ENCODE results near the gene DNAJC8. TPM values are rescaled to one million over a fixed set of nuclear protein-coding genes. Genes with fewer than 3 reads are reported as not detected.

DNAJC8 gene
- total and polyA plus RNA-seq, 12 donors, result 39.7 to 74.0 (median 58.0) TPM

GRCh38 chr1:28259252-28259933 lies 26.6 kb upstream of the DNAJC8 start, which contains the start of gene SESN2:
TSS of gene SESN2 (plus strand) at chr1:28259518. CDS start at chr1:28259848, 330 bp downstream.
- DNase-seq (peak; percentile 99), ATAC-seq (peak; percentile 96 to 99 (median 98))
- 0 to 1% methylated on average over 70 to 76 of the region's 76 CpGs for WGBS, 2 donors
- peak within 1 kb of the TSS; percentile 87 to 100 (median 98) for H3K4me3 ChIP-seq
- TF ChIP-seq, protein P1, sequence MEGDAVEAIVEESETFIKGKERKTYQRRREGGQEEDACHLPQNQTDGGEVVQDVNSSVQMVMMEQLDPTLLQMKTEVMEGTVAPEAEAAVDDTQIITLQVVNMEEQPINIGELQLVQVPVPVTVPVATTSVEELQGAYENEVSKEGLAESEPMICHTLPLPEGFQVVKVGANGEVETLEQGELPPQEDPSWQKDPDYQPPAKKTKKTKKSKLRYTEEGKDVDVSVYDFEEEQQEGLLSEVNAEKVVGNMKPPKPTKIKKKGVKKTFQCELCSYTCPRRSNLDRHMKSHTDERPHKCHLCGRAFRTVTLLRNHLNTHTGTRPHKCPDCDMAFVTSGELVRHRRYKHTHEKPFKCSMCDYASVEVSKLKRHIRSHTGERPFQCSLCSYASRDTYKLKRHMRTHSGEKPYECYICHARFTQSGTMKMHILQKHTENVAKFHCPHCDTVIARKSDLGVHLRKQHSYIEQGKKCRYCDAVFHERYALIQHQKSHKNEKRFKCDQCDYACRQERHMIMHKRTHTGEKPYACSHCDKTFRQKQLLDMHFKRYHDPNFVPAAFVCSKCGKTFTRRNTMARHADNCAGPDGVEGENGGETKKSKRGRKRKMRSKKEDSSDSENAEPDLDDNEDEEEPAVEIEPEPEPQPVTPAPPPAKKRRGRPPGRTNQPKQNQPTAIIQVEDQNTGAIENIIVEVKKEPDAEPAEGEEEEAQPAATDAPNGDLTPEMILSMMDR (IDR thresholded peaks at IDR 0.05), result peak in 1 of 9 donors; percentile 11
- peaks cover 0 to 45% (median 18%) of the 10 kb centered on the region in 9 donors for H3K4me1 ChIP-seq
- no peaks in the 10 kb centered on the region for H3K27me3 ChIP-seq
- H3K9me3 ChIP-seq, result no peaks in the 10 kb centered on the region
- H3K27ac ChIP-seq, result peak within 1 kb of the TSS; percentile 47 to 94 (median 86)
- intact Hi-C loops (cut with DNase I), result loop anchor here in 2 of 10 donors (1.0 to 5.0 kb wide), 2 partner anchors 68 to 110 kb away; partner anchors contain the start of genes MED18 (in 1 of the 2) and PHACTR4 (in 1 of the 2)
- H3K36me3 ChIP-seq, result no peaks in the 10 kb centered on the region

GRCh38 chr1:28258628-28259251 lies 25.9 kb upstream of the DNAJC8 start:
- intact Hi-C loops (cut with DNase I), result loop anchor here in 2 of 10 donors (1.0 to 5.0 kb wide), 2 partner anchors 69 to 111 kb away; partner anchors contain the start of genes MED18 (in 1 of the 2) and PHACTR4 (in 1 of the 2)
- Histone ChIP-seq H3K36me3 (no peaks in the 10 kb centered on the region), H3K4me1 (peaks cover 0 to 41% (median 17%) of the 10 kb centered on the region in 9 donors), H3K27ac (peak overlapping the region in 9 of 10 donors; percentile 32 to 94 (median 86)), H3K9me3 (no peaks in the 10 kb centered on the region), H3K27me3 (no peaks in the 10 kb centered on the region), H3K4me3 (peak overlapping the region in 9 of 10 donors; percentile 1 to 100 (median 92))
- DNase-seq (no peak), ATAC-seq (peak in 1 of 8 donors; percentile 2)
- TF ChIP-seq, protein P1 (IDR thresholded peaks at IDR 0.05), result no peak
- 6% methylated on average over 12 of the region's 12 CpGs for WGBS, 2 donors

DNA sequence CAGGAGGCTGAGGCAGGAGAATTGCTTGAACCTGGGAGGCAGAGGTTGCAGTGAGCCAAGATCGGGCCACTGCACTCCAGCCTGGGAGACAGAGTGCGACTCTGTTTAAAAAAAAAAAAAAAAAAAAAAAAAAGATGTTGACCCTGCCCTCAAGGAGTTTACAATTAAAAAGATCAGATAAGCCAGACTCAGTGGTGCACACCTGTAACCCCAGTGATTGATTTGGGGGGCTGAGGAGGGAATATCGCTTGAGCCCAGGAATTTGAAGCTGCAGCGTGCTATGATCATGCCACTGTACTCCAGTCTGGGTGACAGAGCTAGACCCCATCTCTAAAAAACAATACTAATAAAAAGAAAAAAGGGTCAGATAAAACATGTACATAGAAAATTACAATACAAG lies 24.9 kb upstream of the DNAJC8 start:
- H3K27me3 ChIP-seq, result no peaks in the 10 kb centered on the region
- H3K36me3 ChIP-seq, result no peaks in the 10 kb centered on the region
- no peak for DNase-seq
- TF ChIP-seq, protein P1 (IDR thresholded peaks at IDR 0.05), result no peak
- peaks cover 0 to 33% (median 17%) of the 10 kb centered on the region in 9 donors for H3K4me1 ChIP-seq
- intact Hi-C loops (cut with DNase I), result loop anchor here in 1 of 10 donors (5.0 kb wide), 1 partner anchor 70 kb away; the partner anchor contains the start of gene MED18
- ATAC-seq, result no peak
- 98 to 100% methylated on average over 4 of the region's 4 CpGs for WGBS, 2 donors
- no peak overlapping the region for H3K4me3 ChIP-seq
- H3K27ac ChIP-seq, result no peak overlapping the region
- no peaks in the 10 kb centered on the region for H3K9me3 ChIP-seq

DNA sequence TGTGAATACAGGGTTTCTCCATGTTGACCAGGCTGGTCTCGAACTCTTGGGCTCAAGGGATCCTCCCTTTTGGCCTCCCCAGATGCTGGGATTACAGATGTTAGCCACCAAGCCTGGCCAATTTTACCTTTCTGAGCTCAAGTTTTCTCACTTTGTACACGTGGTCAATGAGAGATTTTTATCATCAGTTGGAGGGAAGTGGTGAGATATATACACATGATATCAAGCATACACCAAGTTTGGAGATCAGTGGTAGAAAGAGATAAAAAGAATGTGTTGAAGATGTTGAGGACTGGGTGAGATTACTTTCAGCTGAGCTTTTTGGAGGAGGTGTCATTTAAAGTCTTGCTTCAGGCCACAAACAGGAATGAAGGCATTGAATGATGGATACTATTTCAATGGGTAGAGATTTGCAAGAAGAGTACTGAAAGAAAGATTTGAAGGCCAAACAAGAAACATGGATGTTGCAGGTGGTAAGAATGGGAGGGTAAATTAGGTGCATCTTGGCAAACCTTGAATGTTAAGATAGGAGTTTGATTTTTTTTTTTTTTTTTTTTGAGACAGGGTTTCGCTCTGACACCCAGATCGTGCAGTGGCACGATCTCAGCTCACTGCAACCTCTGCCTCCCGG lies 23.5 kb upstream of the DNAJC8 start:
- Histone ChIP-seq H3K27ac (no peak overlapping the region), H3K9me3 (no peaks in the 10 kb centered on the region), H3K4me1 (peaks cover 0 to 22% (median 14%) of the 10 kb centered on the region in 9 donors), H3K4me3 (no peak overlapping the region), H3K27me3 (no peaks in the 10 kb centered on the region), H3K36me3 (no peaks in the 10 kb centered on the region)
- 84 to 85% methylated on average over 6 of the region's 6 CpGs for WGBS, 2 donors
- ATAC-seq, result no peak
- TF ChIP-seq, protein P1 (IDR thresholded peaks at IDR 0.05), result no peak
- intact Hi-C loops (cut with DNase I), result loop anchor here in 1 of 10 donors (5.0 kb wide), 1 partner anchor 71 kb away; the partner anchor contains the start of gene MED18
- DNase-seq, result no peak
